Keratinocyte (primary cell): Measurements from ENCODE around the gene KDM3B. TPM values are rescaled to one million over a fixed set of nuclear protein-coding genes. Genes with fewer than 3 reads are reported as not detected.

Experiments used
- DNase-seq: peaks from one replicate; pipeline ENCODE4 v3.0.0-alpha.2; 2011; ENCODE audit warnings: low read depth, missing footprints, low spot score
- FAIRE-seq: peaks from 2 replicates; lab custom pipeline; 2011; peaks lifted over from hg19 to GRCh38; lab: Jason Lieb, UNC
- H2AFZ ChIP-seq: 2 replicates; pipeline ENCODE4 v1.6.0; 2012; ENCODE audit warnings: low read length, control low read depth, inconsistent platforms; ENCODE audit not compliant: control insufficient read depth
- H3K27ac ChIP-seq: 2 replicates; pipeline ENCODE4 v1.5.1; 2011; ENCODE audit warnings: low read length; ENCODE audit not compliant: control insufficient read depth, insufficient read depth
- H3K27me3 ChIP-seq: 3 replicates; pipeline ENCODE4 v1.6.0; 2011; ENCODE audit warnings: low read length; ENCODE audit not compliant: control insufficient read depth, insufficient read depth; ENCODE audit errors: extremely low read depth
- H3K36me3 ChIP-seq, 2 experiments: 2 replicates in 1 of 2; 3 replicates in 1 of 2; pipeline ENCODE4 v1.5.1; 2011; ENCODE audit warnings: low read length in 2 of 2, mild to moderate bottlenecking in 1 of 2; ENCODE audit not compliant: control insufficient read depth in 2 of 2, insufficient read depth in 2 of 2; ENCODE audit errors: extremely low read depth in 1 of 2
- H3K4me1 ChIP-seq: 3 replicates; pipeline ENCODE4 v1.5.1; 2011; ENCODE audit warnings: low read length; ENCODE audit not compliant: control insufficient read depth, insufficient read depth; ENCODE audit errors: extremely low read depth
- H3K4me2 ChIP-seq: 3 replicates; pipeline ENCODE4 v1.6.0; 2011; ENCODE audit warnings: low read depth, low read length; ENCODE audit not compliant: control insufficient read depth, insufficient read depth; ENCODE audit errors: extremely low read depth
- H3K4me3 ChIP-seq, 3 experiments: fragments of 200-600 bp in 1 of 3; sonication (generic) in 1 of 3; 2 replicates in 2 of 3; 3 replicates in 1 of 3; pipeline ENCODE4 v1.5.1; 2011 to 2016; ENCODE audit warnings: low read length in 3 of 3, mild to moderate bottlenecking in 3 of 3, control low read depth in 2 of 3, inconsistent platforms in 1 of 3, low read depth in 1 of 3, mixed read lengths in 1 of 3, mixed run types in 1 of 3, moderate library complexity in 1 of 3; ENCODE audit not compliant: control insufficient read depth in 2 of 3, insufficient read depth in 2 of 3; ENCODE audit errors: extremely low read depth in 1 of 3
- H3K79me2 ChIP-seq: 2 replicates; pipeline ENCODE4 v1.6.0; 2012; ENCODE audit warnings: low read length; ENCODE audit not compliant: control insufficient read depth, insufficient read depth
- H3K9ac ChIP-seq: 3 replicates; pipeline ENCODE4 v1.6.0; 2011; ENCODE audit warnings: low read length; ENCODE audit not compliant: control insufficient read depth, insufficient read depth; ENCODE audit errors: extremely low read depth
- H3K9me1 ChIP-seq: 3 replicates; pipeline ENCODE4 v1.6.0; 2011; ENCODE audit warnings: low read length; ENCODE audit not compliant: control insufficient read depth, insufficient read depth; ENCODE audit errors: extremely low read depth
- H3K9me3 ChIP-seq: 2 replicates; pipeline ENCODE4 v1.5.1; 2012; ENCODE audit warnings: low read depth, low read length; ENCODE audit not compliant: control insufficient read depth
- H4K20me1 ChIP-seq: 3 replicates; pipeline ENCODE4 v1.6.0; 2011; ENCODE audit warnings: low read length; ENCODE audit not compliant: control insufficient read depth, insufficient read depth; ENCODE audit errors: extremely low read depth
- EZH2 ChIP-seq: IDR thresholded peaks from one replicate; pipeline ENCODE4 v1.6.1; 2012; ENCODE audit warnings: inconsistent platforms, mild to moderate bottlenecking, low read length, moderate library complexity
- dilution Hi-C: fragments of 300-500 bp; cut with MboI; formaldehyde crosslinking; loops from one replicate; pipeline ENCODE4 v1.7.0; 2020; ENCODE audit warnings: low sequenced_read_pairs; ENCODE audit not compliant: extremely low pct_ligation_motif_present
- polyA plus RNA-seq, 5 experiments: library from polyadenylated mRNA; depleted of rRNA in 3 of 5; stranded (reverse) in 3 of 5; stranded (forward) in 1 of 5; unstranded in 1 of 5; fragments of >200 nt; gene quantifications; 1 replicate in 1 of 5; 2 replicates in 3 of 5; 3 replicates in 1 of 5; pipeline versions ENCODE4 v1.2.1 to v1.2.3, GENCODE V29; 2011 to 2012; ENCODE audit warnings: missing spikeins in 2 of 5, low read depth in 1 of 5, low replicate concordance in 1 of 5
- TF ChIP-seq, protein P1 (sequence below), 3 experiments: IDR thresholded peaks in 1 of 3; conservative IDR thresholded peaks in 1 of 3; optimal IDR thresholded peaks in 1 of 3; 2 replicates in 2 of 3; 3 replicates in 1 of 3; pipeline versions ENCODE3 to v1.5.1; 2011; ENCODE audit warnings: low read length in 3 of 3, mild to moderate bottlenecking in 3 of 3, moderate library complexity in 2 of 3, control low read depth in 1 of 3, inconsistent platforms in 1 of 3; ENCODE audit not compliant: insufficient read depth in 2 of 3; ENCODE audit errors: extremely low read depth in 1 of 3

KDM3B gene
- polyA plus RNA-seq, 1 donor (not counting 4 experiments of a cell fraction or from before 2014, with no cell fraction given) = 28.8 TPM

GRCh38 chr5:138337685-138338410, 14.6 kb upstream of the KDM3B start, which contains the start of gene FAM53C:
Gene FAM53C (plus strand): TSS chr5:138338266. CDS start chr5:138341336, 3,070 bp downstream.
- H3K27me3 ChIP-seq = no peaks in the 10 kb centered on the region
- dilution Hi-C loops = no loop called here
- FAIRE-seq = no peak

DNA sequence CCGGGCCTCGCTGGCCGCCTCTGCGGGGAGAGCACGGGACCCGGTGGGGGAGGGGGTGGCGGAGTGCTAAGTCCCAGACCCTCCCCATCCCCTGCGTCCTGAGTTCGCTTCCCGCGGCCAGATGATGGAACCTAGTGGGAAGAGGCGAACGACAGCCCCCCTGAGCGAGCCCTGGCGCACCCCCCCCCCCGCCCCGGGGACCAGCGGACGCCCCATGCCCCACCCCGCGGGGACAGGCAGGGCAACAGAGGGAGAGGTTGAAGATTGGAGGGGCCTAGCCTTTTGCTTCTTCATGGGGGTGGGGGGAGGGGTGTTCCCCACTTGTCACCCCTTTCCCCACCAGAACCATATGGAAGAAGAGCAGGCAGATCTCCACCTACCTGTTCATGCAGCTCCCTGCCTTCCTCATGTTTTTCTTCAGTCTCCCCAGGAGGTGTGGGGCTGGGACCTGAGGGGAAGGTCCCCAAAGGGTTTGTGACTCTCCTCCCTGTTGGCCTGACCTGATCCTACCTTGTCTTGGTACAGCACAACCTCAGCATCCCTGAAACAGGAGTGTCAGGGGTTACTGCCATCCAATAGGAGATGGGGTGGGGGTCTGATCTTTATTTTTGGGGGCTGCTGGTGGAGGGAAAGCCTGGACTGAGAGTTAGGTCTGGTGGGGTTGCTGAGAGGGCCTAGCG, 13.9 kb upstream of the KDM3B start:
- DNase-seq (no peak), FAIRE-seq (no peak)
- dilution Hi-C loops = no loop called here
- H3K9me1 ChIP-seq = peaks cover 2% of the 10 kb centered on the region
- no peaks in the 10 kb centered on the region for H4K20me1 ChIP-seq
- peak overlapping the region; percentile 80 to 92 (median 92) for H3K4me3 ChIP-seq
- peak overlapping the region; percentile 98 for H3K9ac ChIP-seq
- peaks cover 17% of the 10 kb centered on the region for H3K4me1 ChIP-seq
- H3K27ac ChIP-seq = peak overlapping the region; percentile 98
- peak overlapping the region; percentile 4 for H2AFZ ChIP-seq
- H3K9me3 ChIP-seq = no peaks in the 10 kb centered on the region
- peaks cover 36% of the 10 kb centered on the region for H3K79me2 ChIP-seq
- H3K4me2 ChIP-seq = peak overlapping the region; percentile 93
- H3K27me3 ChIP-seq = no peaks in the 10 kb centered on the region
- TF ChIP-seq EZH2 = no peak
- TF ChIP-seq, protein P1, sequence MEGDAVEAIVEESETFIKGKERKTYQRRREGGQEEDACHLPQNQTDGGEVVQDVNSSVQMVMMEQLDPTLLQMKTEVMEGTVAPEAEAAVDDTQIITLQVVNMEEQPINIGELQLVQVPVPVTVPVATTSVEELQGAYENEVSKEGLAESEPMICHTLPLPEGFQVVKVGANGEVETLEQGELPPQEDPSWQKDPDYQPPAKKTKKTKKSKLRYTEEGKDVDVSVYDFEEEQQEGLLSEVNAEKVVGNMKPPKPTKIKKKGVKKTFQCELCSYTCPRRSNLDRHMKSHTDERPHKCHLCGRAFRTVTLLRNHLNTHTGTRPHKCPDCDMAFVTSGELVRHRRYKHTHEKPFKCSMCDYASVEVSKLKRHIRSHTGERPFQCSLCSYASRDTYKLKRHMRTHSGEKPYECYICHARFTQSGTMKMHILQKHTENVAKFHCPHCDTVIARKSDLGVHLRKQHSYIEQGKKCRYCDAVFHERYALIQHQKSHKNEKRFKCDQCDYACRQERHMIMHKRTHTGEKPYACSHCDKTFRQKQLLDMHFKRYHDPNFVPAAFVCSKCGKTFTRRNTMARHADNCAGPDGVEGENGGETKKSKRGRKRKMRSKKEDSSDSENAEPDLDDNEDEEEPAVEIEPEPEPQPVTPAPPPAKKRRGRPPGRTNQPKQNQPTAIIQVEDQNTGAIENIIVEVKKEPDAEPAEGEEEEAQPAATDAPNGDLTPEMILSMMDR (optimal IDR thresholded peaks at IDR 0.05 in 1 of 3, IDR thresholded peaks at IDR 0.05 in 1 of 3, conservative IDR thresholded peaks at IDR 0.05 in 1 of 3; ENCODE audit: extremely low read depth in 1 of 3, insufficient read depth in 2 of 3, low read length in 3 of 3) = no peak
- peaks cover 6 to 11% of the 10 kb centered on the region in 2 experiments for H3K36me3 ChIP-seq

More at GRCh38 chr5:138337685-138338410, 14.6 kb upstream of the KDM3B start, which contains the start of gene FAM53C:
- no peaks in the 10 kb centered on the region for H3K9me3 ChIP-seq
- H3K9me1 ChIP-seq = peaks cover 2% of the 10 kb centered on the region
- peak within 1 kb of the TSS; percentile 93 for H3K4me2 ChIP-seq
- peaks cover 36% of the 10 kb centered on the region for H3K79me2 ChIP-seq
- no peak for TF ChIP-seq EZH2
- TF ChIP-seq, protein P1 (optimal IDR thresholded peaks at IDR 0.05 in 1 of 3, IDR thresholded peaks at IDR 0.05 in 1 of 3, conservative IDR thresholded peaks at IDR 0.05 in 1 of 3; ENCODE audit: extremely low read depth in 1 of 3, insufficient read depth in 2 of 3, low read length in 3 of 3) = no peak
- H3K9ac ChIP-seq = peak within 1 kb of the TSS; percentile 98
- H3K4me3 ChIP-seq = peak within 1 kb of the TSS; percentile 80 to 92 (median 92)
- peak within 1 kb of the TSS; percentile 99 for H2AFZ ChIP-seq
- peak within 1 kb of the TSS; percentile 98 for H3K27ac ChIP-seq
- DNase-seq = no peak
- peaks cover 6 to 10% of the 10 kb centered on the region in 2 experiments for H3K36me3 ChIP-seq
- H4K20me1 ChIP-seq = no peaks in the 10 kb centered on the region
- peaks cover 17% of the 10 kb centered on the region for H3K4me1 ChIP-seq
